GM06990 (cell line): ENCODE results near the gene NCK2.

Experiments
- DNase-seq: peaks from one replicate; pipeline ENCODE4 v3.0.0-alpha.2; 2011; ENCODE audit not compliant: insufficient read length; ENCODE audit errors: extremely low read depth
- H3K27me3 ChIP-seq: replicated peaks from 2 replicates; pipeline ENCODE4 v1.6.0; 2011; ENCODE audit warnings: low read length; ENCODE audit not compliant: control insufficient read depth, insufficient read depth
- H3K36me3 ChIP-seq: 2 replicates; pipeline ENCODE4 v1.5.1; 2011; ENCODE audit warnings: low read length; ENCODE audit not compliant: control insufficient read depth, insufficient read depth
- H3K4me3 ChIP-seq: replicated peaks from 2 replicates; pipeline ENCODE4 v1.5.1; 2011; ENCODE audit warnings: low read depth, mild to moderate bottlenecking, control low read depth, low read length
- TF ChIP-seq, protein P1 (sequence below): IDR thresholded peaks from 2 replicates; pipeline ENCODE4 v1.5.1; 2011; ENCODE audit warnings: low read length, control low read depth, mild to moderate bottlenecking, inconsistent platforms; ENCODE audit not compliant: insufficient read depth, poor library complexity, severe bottlenecking

Gene NCK2

DNA sequence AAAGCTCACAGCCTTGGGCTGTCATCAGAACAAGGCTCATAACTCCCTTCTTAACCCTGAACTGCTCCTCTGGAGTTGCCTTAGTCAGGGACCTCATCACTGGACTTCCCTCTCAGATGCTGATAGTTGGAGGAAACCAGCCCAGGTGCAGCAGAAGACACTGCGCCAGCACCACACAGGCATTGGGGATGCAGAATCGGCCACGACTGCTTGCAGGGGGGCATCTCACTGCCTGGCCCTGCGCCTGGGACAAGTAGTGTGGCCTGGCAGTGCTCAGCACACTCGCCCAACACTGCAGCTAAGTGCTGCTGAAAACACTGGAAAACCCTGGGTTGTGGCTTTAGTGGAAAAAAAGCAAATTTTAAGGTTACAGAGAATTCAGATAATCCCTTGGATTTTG, 68.7 kb downstream of the NCK2 start:
- DNase-seq, result no peak
- H3K4me3 ChIP-seq, result no peak overlapping the region
- TF ChIP-seq, protein P1, sequence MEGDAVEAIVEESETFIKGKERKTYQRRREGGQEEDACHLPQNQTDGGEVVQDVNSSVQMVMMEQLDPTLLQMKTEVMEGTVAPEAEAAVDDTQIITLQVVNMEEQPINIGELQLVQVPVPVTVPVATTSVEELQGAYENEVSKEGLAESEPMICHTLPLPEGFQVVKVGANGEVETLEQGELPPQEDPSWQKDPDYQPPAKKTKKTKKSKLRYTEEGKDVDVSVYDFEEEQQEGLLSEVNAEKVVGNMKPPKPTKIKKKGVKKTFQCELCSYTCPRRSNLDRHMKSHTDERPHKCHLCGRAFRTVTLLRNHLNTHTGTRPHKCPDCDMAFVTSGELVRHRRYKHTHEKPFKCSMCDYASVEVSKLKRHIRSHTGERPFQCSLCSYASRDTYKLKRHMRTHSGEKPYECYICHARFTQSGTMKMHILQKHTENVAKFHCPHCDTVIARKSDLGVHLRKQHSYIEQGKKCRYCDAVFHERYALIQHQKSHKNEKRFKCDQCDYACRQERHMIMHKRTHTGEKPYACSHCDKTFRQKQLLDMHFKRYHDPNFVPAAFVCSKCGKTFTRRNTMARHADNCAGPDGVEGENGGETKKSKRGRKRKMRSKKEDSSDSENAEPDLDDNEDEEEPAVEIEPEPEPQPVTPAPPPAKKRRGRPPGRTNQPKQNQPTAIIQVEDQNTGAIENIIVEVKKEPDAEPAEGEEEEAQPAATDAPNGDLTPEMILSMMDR, result no peak
- H3K27me3 ChIP-seq, result no peaks in the 10 kb centered on the region
- H3K36me3 ChIP-seq, result no peaks in the 10 kb centered on the region; the same call in none of the 2 replicates

DNA sequence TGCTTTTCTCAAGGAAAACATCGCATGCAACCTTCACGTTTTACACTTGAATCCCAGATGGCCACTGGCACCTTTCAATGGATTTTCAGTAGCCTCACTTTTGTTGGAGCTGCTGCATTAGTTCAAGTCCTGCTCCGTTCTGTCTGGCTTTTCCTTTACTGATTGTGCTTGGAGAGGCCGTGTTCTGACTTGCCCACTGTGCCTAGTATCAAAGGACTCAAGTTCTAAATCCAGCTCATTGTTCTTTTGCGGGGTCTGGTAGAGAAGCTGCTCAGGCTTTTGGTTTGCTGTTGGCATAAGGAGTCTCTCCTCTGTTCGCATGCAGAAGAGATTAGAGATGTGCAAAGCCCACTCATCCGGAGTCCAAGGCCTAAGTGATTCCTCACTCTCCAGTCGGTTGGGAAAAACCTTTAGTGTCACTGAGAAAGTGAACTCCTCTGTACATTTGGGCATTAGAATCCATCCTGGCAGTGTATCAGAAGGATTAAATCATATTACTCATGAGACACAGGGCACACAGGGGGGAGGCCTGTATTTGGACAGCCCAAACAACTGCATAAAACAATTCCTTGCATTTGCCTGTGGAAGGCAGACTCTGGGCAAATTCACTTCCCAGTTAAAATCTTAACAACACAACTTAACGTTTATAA, 69.7 kb downstream of the NCK2 start:
- TF ChIP-seq, protein P1, result no peak

DNA sequence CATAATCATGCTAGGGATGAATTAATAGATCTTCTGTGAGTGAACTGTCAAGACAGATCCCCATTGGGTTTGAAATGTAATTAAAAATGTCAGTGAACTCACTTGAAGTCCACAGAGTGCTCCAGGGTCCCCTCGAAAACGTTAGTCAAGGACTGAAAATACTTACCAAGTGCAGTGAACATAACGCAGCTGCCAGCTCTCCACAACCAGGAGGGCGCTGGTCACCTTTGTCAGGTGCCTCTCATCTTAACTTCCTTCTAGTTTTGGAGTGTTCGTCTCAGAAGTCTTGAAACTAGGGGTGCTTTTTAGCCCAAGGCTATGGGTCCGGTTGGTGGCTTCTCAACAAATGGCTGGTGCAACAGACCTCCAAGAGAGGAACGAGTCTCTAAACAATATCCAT, 70.7 kb downstream of the NCK2 start:
- DNase-seq, result no peak
- no peaks in the 10 kb centered on the region for H3K27me3 ChIP-seq
- no peak overlapping the region for H3K4me3 ChIP-seq
- H3K36me3 ChIP-seq, result peaks cover 1% of the 10 kb centered on the region
- TF ChIP-seq, protein P1, result no peak

More for the DNA sequence above, 69.7 kb downstream of the NCK2 start:
- Histone ChIP-seq H3K36me3 (peaks cover 1% of the 10 kb centered on the region), H3K27me3 (no peaks in the 10 kb centered on the region), H3K4me3 (no peak overlapping the region)
- no peak for DNase-seq

DNA sequence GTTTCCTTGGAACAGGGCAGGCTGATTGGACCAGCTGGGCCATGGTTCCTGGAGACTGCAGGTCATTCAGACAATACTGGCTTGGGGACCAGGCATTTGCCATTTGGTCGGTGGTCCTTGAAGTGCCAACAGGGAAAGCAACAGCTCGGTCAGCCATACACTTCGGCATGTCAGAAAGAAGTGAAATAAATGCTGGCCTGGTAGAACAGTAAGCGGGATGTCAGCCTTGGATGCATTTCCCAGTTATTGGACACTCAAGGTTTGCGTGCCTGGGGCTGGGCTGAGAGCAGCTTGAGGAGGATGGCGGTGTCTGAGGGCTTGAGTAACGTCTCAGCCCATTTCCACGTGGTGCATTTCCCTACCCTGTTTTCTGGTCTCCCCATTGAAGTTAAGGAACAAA, 75.4 kb downstream of the NCK2 start:
- no peak overlapping the region for H3K4me3 ChIP-seq
- DNase-seq, result no peak
- no peaks in the 10 kb centered on the region for H3K27me3 ChIP-seq
- TF ChIP-seq, protein P1, result no peak
- peaks cover 1% of the 10 kb centered on the region for H3K36me3 ChIP-seq

DNA sequence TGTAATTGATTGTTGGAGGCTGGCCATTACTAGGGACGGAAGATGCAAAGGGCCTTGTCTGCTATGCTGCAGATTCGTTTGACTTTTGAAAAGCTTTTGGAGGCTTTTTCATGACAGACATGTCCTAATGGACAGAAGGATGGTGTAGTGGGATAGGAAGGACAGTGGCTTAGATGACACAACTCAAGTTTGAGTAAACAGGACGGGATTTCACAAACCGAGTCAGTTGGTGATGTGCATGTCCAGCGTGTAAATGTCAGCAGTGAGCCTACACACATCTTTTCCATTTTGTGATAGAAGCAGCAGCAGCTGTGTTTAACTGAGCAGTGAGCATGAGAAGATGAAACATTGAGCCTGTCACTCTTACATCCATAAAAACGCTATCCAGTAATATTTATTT, 76.0 kb downstream of the NCK2 start:
- TF ChIP-seq, protein P1, result no peak
- no peak overlapping the region for H3K4me3 ChIP-seq
- peaks cover 1% of the 10 kb centered on the region for H3K36me3 ChIP-seq
- no peak for DNase-seq
- no peaks in the 10 kb centered on the region for H3K27me3 ChIP-seq
